Measurements from ENCODE around the gene TMEM45B.

DNA sequence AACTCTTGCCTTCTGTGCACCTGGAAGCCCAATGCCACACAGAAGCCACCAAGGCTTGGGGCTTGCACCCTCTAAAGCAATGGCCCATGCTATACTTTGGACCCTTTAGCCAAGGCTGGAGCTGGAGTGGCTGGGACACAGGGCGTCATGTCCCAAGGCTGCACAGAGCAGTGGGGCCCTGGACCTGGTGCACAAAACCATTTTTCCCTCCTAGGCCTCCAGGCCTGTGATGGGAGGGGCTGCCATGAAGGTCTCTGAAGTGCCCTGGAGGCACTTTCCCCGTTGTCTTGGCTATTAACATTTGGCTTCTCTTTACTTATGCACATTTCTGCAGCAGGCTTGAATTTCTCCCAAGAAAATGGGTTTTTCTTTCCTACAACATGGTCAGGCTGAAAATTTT is 20.6 kb upstream of the TMEM45B start:
- TF ChIP-seq EZH2 (IDR thresholded peaks at IDR 0.05) (no peak), POLR2AphosphoS5 (IDR thresholded peaks at IDR 0.05; ENCODE audit: borderline replicate concordance, low read depth, low read length) (no peak)
